GM23338 (cell line): Measurements from ENCODE around the gene COP1. TPM values are rescaled to one million over a fixed set of nuclear protein-coding genes. Genes with fewer than 3 reads are reported as not detected.

Experiments used
- ATAC-seq: fragments of 200-7000 bp; cut with Tn5 transposase; 3 replicates; pipeline ENCODE4 v1.9.1; 2020
- DNase-seq: peaks from one replicate; pipeline ENCODE4 v3.0.0-alpha.2; 2015; ENCODE audit warnings: low spot score
- H2AFZ ChIP-seq: fragments of 200-600 bp; sonication (generic); 2 replicates; pipeline ENCODE4 v1.8.0; 2016; ENCODE audit warnings: antibody characterized with exemption, mild to moderate bottlenecking, moderate library complexity
- H3F3A ChIP-seq: fragments of 200-600 bp; sonication (generic); replicated peaks from 2 replicates; pipeline ENCODE4 v1.8.0; 2017; ENCODE audit warnings: antibody characterized with exemption, mixed run types, low read depth
- H3K27ac ChIP-seq: fragments of 200-600 bp; sonication (generic); 2 replicates; pipeline ENCODE4 v1.6.1; 2016; ENCODE audit warnings: low read depth
- H3K27me3 ChIP-seq: fragments of 200-600 bp; sonication (generic); 2 replicates; pipeline ENCODE4 v1.8.0; 2016; ENCODE audit warnings: mild to moderate bottlenecking, mixed run types, moderate library complexity; ENCODE audit not compliant: insufficient read depth
- H3K36me3 ChIP-seq: fragments of 200-600 bp; sonication (generic); 2 replicates; pipeline ENCODE4 v1.8.0; 2016; ENCODE audit warnings: mild to moderate bottlenecking; ENCODE audit not compliant: insufficient read depth
- H3K4me1 ChIP-seq: fragments of 200-600 bp; sonication (generic); 2 replicates; pipeline ENCODE4 v1.8.0; 2016; ENCODE audit warnings: mild to moderate bottlenecking, moderate library complexity; ENCODE audit not compliant: insufficient read depth
- H3K4me2 ChIP-seq: fragments of 200-600 bp; sonication (generic); 2 replicates; pipeline ENCODE4 v1.7.1; 2017; ENCODE audit warnings: mixed run types
- H3K4me3 ChIP-seq: fragments of 200-600 bp; sonication (generic); 2 replicates; pipeline ENCODE4 v1.6.1; 2016; ENCODE audit warnings: mixed run types
- H3K79me2 ChIP-seq: fragments of 200-600 bp; sonication (generic); replicated peaks from 2 replicates; pipeline ENCODE4 v1.8.0; 2017; ENCODE audit warnings: mild to moderate bottlenecking; ENCODE audit not compliant: insufficient read depth
- H3K9me2 ChIP-seq: fragments of 200-600 bp; sonication (generic); 2 replicates; pipeline ENCODE4 v1.8.0; 2017; ENCODE audit not compliant: insufficient read depth
- H4K20me1 ChIP-seq: fragments of 200-600 bp; sonication (generic); replicated peaks from 2 replicates; pipeline ENCODE4 v1.8.0; 2017; ENCODE audit warnings: mild to moderate bottlenecking; ENCODE audit not compliant: insufficient read depth
- H3K27ac Mint-ChIP-seq: 2 replicates; pipeline ENCODE4 v1.8.0; 2020; ENCODE audit warnings: inconsistent platforms, mild to moderate bottlenecking, moderate library complexity, mixed read lengths
- H3K27me3 Mint-ChIP-seq: 3 replicates; pipeline ENCODE4 v1.8.0; 2022; ENCODE audit warnings: low read depth, mild to moderate bottlenecking, moderate library complexity, mixed read lengths, inconsistent platforms; ENCODE audit not compliant: insufficient read depth, poor library complexity
- H3K36me3 Mint-ChIP-seq: 3 replicates; pipeline ENCODE4 v1.8.0; 2021; ENCODE audit warnings: low read depth, mild to moderate bottlenecking, inconsistent platforms, moderate library complexity, mixed read lengths
- H3K4me1 Mint-ChIP-seq: 3 replicates; pipeline ENCODE4 v1.8.0; 2020; ENCODE audit warnings: mild to moderate bottlenecking, inconsistent platforms, mixed read lengths
- H3K4me3 Mint-ChIP-seq: 3 replicates; pipeline ENCODE4 v1.8.0; 2021; ENCODE audit warnings: moderate library complexity, mild to moderate bottlenecking, inconsistent platforms, mixed read lengths
- H3K9me3 Mint-ChIP-seq: 3 replicates; pipeline ENCODE4 v1.8.0; 2020; ENCODE audit warnings: moderate library complexity, mild to moderate bottlenecking, inconsistent platforms, mixed read lengths
- CREB1 ChIP-seq: fragments of 250-450 bp; sonication (Bioruptor Pico); IDR thresholded peaks from 2 replicates; pipeline ENCODE4 v1.5.0; 2020; ENCODE audit warnings: low read depth, mild to moderate bottlenecking, moderate library complexity
- EZH2 ChIP-seq: fragments of 200-600 bp; sonication (generic); IDR thresholded peaks from one replicate; pipeline ENCODE4 v1.8.0; 2017; ENCODE audit warnings: antibody characterized with exemption, mild to moderate bottlenecking, low read depth; ENCODE audit not compliant: unreplicated experiment
- EZH2phosphoT487 ChIP-seq: fragments of 200-600 bp; sonication (generic); IDR thresholded peaks from one replicate; pipeline ENCODE4 v1.8.1; 2018; ENCODE audit warnings: antibody characterized with exemption; ENCODE audit not compliant: unreplicated experiment
- JUNB ChIP-seq: IDR thresholded peaks from one replicate; pipeline ENCODE4 v1.6.1; 2016; ENCODE audit warnings: antibody characterized with exemption; ENCODE audit not compliant: unreplicated experiment
- NANOG ChIP-seq: IDR thresholded peaks from 2 replicates; pipeline ENCODE4 v1.6.1; 2016; ENCODE audit warnings: antibody characterized with exemption, borderline replicate concordance
- POLR2AphosphoS5 ChIP-seq: IDR thresholded peaks from 2 replicates; pipeline ENCODE4 v1.6.1; 2016; ENCODE audit warnings: antibody characterized with exemption, low read depth
- STAT1 ChIP-seq: IDR thresholded peaks from one replicate; pipeline ENCODE4 v1.6.1; 2016; ENCODE audit warnings: antibody characterized with exemption; ENCODE audit not compliant: unreplicated experiment
- ZNF114 ChIP-seq: fragments of 250-450 bp; sonication (Bioruptor Pico); IDR thresholded peaks from 2 replicates; pipeline ENCODE4 v1.5.0; 2020; ENCODE audit warnings: mild to moderate bottlenecking, moderate library complexity
- ZNF331 ChIP-seq: fragments of 250-450 bp; sonication (Bioruptor Pico); IDR thresholded peaks from 2 replicates; pipeline ENCODE4 v1.5.0; 2020; ENCODE audit warnings: low read depth, mild to moderate bottlenecking, moderate library complexity
- polyA plus RNA-seq: library from polyadenylated mRNA; unstranded; fragments of >200 nt; fragmentation: Nextera tagmentation; extraction: Ambion mirVana; gene quantifications from 2 replicates; pipeline ENCODE4 v1.2.1, GENCODE V29; 2016
- total RNA-seq: library from RNA; depleted of rRNA; stranded (reverse); fragments of >200 nt; shearing (Covaris generic); gene quantifications from 2 replicates; pipeline ENCODE4 v1.2.3, GENCODE V29; 2014
- TF ChIP-seq, protein P1 (sequence below): fragments of 250-450 bp; sonication (Bioruptor Pico); IDR thresholded peaks from 2 replicates; pipeline ENCODE4 v1.5.0; 2020; ENCODE audit warnings: mild to moderate bottlenecking, moderate library complexity
- TF ChIP-seq, protein P2 (sequence below): IDR thresholded peaks from one replicate; pipeline ENCODE4 v1.6.1; 2018; ENCODE audit warnings: antibody characterized with exemption; ENCODE audit not compliant: unreplicated experiment
- TF ChIP-seq, protein P3 (sequence below), 2 experiments: fragments of 200-600 bp in 1 of 2; sonication (generic) in 1 of 2; conservative IDR thresholded peaks; 2 replicates each; pipeline versions ENCODE4 v1.5.1 to v1.6.1; 2016 to 2017; ENCODE audit warnings: antibody characterized with exemption in 2 of 2, low read depth in 2 of 2, mild to moderate bottlenecking in 2 of 2, moderate library complexity in 1 of 2
- TF ChIP-seq, protein P4 (sequence below): IDR thresholded peaks from 2 replicates; pipeline ENCODE4 v1.6.1; 2016; ENCODE audit warnings: antibody characterized with exemption

COP1 gene
- total and polyA plus RNA-seq, 2 experiments from 2014 or later: 54.0 to 54.9 TPM

DNA sequence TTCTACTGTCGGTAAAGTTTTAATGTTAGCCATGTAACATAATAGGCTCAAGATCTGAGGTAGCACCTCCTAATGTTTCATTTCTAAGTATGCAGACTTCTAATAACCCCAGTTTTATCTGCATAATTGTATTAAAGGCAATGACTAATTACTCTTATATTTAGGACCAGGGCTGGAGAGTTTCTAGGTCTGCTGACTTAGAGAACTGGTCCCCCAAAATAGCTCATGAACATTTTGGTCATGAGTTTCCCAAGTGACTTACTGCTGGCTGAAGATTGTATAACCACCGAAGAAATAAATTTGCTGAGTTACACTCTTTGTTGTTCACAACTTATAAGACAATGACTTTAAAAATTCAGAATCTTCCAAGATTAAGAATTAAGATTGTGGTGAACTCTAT is 265.9 kb downstream of the COP1 start:
- Mint-ChIP-seq H3K36me3 (peaks cover 18% of the 10 kb centered on the region; the same call in 2 of the 3 replicates), H3K4me1 (peaks cover 8% of the 10 kb centered on the region; the same call in 2 of the 3 replicates), H3K27ac (no peak overlapping the region), H3K9me3 (no peaks in the 10 kb centered on the region), H3K27me3 (peaks cover 5% of the 10 kb centered on the region), H3K4me3 (no peak overlapping the region)
- DNase-seq (no peak), ATAC-seq (no peak)
- H3K79me2 ChIP-seq: no peaks in the 10 kb centered on the region
- H2AFZ ChIP-seq: no peak overlapping the region
- 0 out of 2 replicates have a peak, but pooled peaks cover 5% of the 10 kb centered on the region for H3K4me1 ChIP-seq
- H3K27me3 ChIP-seq: no peaks in the 10 kb centered on the region
- H3F3A ChIP-seq: no peaks in the 10 kb centered on the region
- H3K4me2 ChIP-seq: no peak overlapping the region
- no peak overlapping the region for H3K4me3 ChIP-seq
- no peaks in the 10 kb centered on the region for H4K20me1 ChIP-seq
- no peak for TF ChIP-seq POLR2AphosphoS5
- TF ChIP-seq, protein P1, sequence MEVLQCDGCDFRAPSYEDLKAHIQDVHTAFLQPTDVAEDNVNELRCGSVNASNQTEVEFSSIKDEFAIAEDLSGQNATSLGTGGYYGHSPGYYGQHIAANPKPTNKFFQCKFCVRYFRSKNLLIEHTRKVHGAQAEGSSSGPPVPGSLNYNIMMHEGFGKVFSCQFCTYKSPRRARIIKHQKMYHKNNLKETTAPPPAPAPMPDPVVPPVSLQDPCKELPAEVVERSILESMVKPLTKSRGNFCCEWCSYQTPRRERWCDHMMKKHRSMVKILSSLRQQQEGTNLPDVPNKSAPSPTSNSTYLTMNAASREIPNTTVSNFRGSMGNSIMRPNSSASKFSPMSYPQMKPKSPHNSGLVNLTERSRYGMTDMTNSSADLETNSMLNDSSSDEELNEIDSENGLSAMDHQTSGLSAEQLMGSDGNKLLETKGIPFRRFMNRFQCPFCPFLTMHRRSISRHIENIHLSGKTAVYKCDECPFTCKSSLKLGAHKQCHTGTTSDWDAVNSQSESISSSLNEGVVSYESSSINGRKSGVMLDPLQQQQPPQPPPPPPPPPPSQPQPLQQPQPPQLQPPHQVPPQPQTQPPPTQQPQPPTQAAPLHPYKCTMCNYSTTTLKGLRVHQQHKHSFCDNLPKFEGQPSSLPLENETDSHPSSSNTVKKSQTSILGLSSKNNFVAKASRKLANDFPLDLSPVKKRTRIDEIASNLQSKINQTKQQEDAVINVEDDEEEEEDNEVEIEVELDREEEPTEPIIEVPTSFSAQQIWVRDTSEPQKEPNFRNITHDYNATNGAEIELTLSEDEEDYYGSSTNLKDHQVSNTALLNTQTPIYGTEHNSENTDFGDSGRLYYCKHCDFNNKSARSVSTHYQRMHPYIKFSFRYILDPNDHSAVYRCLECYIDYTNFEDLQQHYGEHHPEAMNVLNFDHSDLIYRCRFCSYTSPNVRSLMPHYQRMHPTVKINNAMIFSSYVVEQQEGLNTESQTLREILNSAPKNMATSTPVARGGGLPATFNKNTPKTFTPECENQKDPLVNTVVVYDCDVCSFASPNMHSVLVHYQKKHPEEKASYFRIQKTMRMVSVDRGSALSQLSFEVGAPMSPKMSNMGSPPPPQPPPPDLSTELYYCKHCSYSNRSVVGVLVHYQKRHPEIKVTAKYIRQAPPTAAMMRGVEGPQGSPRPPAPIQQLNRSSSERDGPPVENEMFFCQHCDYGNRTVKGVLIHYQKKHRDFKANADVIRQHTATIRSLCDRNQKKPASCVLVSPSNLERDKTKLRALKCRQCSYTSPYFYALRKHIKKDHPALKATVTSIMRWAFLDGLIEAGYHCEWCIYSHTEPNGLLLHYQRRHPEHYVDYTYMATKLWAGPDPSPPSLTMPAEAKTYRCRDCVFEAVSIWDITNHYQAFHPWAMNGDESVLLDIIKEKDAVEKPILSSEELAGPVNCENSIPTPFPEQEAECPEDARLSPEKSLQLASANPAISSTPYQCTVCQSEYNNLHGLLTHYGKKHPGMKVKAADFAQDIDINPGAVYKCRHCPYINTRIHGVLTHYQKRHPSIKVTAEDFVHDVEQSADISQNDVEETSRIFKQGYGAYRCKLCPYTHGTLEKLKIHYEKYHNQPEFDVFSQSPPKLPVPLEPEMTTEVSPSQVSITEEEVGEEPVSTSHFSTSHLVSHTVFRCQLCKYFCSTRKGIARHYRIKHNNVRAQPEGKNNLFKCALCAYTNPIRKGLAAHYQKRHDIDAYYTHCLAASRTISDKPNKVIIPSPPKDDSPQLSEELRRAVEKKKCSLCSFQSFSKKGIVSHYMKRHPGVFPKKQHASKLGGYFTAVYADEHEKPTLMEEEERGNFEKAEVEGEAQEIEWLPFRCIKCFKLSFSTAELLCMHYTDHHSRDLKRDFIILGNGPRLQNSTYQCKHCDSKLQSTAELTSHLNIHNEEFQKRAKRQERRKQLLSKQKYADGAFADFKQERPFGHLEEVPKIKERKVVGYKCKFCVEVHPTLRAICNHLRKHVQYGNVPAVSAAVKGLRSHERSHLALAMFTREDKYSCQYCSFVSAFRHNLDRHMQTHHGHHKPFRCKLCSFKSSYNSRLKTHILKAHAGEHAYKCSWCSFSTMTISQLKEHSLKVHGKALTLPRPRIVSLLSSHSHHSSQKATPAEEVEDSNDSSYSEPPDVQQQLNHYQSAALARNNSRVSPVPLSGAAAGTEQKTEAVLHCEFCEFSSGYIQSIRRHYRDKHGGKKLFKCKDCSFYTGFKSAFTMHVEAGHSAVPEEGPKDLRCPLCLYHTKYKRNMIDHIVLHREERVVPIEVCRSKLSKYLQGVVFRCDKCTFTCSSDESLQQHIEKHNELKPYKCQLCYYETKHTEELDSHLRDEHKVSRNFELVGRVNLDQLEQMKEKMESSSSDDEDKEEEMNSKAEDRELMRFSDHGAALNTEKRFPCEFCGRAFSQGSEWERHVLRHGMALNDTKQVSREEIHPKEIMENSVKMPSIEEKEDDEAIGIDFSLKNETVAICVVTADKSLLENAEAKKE (CRISPR knock-in tag): no peak
- TF ChIP-seq EZH2phosphoT487: no peak
- TF ChIP-seq ZNF114 (CRISPR knock-in tag): no peak
- TF ChIP-seq CREB1 (CRISPR knock-in tag): no peak
- no peak for TF ChIP-seq NANOG
- TF ChIP-seq, protein P2, sequence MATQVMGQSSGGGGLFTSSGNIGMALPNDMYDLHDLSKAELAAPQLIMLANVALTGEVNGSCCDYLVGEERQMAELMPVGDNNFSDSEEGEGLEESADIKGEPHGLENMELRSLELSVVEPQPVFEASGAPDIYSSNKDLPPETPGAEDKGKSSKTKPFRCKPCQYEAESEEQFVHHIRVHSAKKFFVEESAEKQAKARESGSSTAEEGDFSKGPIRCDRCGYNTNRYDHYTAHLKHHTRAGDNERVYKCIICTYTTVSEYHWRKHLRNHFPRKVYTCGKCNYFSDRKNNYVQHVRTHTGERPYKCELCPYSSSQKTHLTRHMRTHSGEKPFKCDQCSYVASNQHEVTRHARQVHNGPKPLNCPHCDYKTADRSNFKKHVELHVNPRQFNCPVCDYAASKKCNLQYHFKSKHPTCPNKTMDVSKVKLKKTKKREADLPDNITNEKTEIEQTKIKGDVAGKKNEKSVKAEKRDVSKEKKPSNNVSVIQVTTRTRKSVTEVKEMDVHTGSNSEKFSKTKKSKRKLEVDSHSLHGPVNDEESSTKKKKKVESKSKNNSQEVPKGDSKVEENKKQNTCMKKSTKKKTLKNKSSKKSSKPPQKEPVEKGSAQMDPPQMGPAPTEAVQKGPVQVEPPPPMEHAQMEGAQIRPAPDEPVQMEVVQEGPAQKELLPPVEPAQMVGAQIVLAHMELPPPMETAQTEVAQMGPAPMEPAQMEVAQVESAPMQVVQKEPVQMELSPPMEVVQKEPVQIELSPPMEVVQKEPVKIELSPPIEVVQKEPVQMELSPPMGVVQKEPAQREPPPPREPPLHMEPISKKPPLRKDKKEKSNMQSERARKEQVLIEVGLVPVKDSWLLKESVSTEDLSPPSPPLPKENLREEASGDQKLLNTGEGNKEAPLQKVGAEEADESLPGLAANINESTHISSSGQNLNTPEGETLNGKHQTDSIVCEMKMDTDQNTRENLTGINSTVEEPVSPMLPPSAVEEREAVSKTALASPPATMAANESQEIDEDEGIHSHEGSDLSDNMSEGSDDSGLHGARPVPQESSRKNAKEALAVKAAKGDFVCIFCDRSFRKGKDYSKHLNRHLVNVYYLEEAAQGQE: no peak
- no peak for TF ChIP-seq STAT1
- TF ChIP-seq, protein P3, sequence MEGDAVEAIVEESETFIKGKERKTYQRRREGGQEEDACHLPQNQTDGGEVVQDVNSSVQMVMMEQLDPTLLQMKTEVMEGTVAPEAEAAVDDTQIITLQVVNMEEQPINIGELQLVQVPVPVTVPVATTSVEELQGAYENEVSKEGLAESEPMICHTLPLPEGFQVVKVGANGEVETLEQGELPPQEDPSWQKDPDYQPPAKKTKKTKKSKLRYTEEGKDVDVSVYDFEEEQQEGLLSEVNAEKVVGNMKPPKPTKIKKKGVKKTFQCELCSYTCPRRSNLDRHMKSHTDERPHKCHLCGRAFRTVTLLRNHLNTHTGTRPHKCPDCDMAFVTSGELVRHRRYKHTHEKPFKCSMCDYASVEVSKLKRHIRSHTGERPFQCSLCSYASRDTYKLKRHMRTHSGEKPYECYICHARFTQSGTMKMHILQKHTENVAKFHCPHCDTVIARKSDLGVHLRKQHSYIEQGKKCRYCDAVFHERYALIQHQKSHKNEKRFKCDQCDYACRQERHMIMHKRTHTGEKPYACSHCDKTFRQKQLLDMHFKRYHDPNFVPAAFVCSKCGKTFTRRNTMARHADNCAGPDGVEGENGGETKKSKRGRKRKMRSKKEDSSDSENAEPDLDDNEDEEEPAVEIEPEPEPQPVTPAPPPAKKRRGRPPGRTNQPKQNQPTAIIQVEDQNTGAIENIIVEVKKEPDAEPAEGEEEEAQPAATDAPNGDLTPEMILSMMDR (conservative IDR thresholded peaks at IDR 0.05; ENCODE audit: low read depth in 2 of 2): no peak
- TF ChIP-seq, protein P4, sequence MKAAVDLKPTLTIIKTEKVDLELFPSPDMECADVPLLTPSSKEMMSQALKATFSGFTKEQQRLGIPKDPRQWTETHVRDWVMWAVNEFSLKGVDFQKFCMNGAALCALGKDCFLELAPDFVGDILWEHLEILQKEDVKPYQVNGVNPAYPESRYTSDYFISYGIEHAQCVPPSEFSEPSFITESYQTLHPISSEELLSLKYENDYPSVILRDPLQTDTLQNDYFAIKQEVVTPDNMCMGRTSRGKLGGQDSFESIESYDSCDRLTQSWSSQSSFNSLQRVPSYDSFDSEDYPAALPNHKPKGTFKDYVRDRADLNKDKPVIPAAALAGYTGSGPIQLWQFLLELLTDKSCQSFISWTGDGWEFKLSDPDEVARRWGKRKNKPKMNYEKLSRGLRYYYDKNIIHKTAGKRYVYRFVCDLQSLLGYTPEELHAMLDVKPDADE: no peak
- TF ChIP-seq ZNF331 (CRISPR knock-in tag): no peak
- no peak for TF ChIP-seq JUNB
- no peak for TF ChIP-seq EZH2
- H3K9me2 ChIP-seq: peaks cover 3% of the 10 kb centered on the region; the same call in 1 of the 2 replicates
- H3K36me3 ChIP-seq: no peaks in the 10 kb centered on the region
- H3K27ac ChIP-seq: no peak overlapping the region
